Stimulated activated naive CD4-positive, alpha-beta T cell treated with Interleukin-2 at 50 U/mL for 16 hours (primary cell): Measurements from ENCODE around the gene ATE1.
"Not testable (repeated sequence)": the region's sequence is repeated elsewhere in the genome, so short reads cannot be mapped to it uniquely, and the experiment has no call there.

Experiments used
- DNase-seq: peaks from one replicate; lab custom pipeline; 2025; lab: John Stamatoyannopoulos, UW

Gene ATE1

GRCh38 chr10:121739114-121739513, 188.7 kb downstream of the ATE1 start:
- no peak for DNase-seq

- DNase-seq: no peak
These were observed 191.3 kb downstream of the ATE1 start for GRCh38 chr10:121736315-121737130.

GRCh38 chr10:121735263-121735662, 192.6 kb downstream of the ATE1 start:
- no peak for DNase-seq

GRCh38 chr10:121734589-121735045, 193.2 kb downstream of the ATE1 start:
- no peak for DNase-seq

- DNase-seq: no peak
These were observed 195.0 kb downstream of the ATE1 start for GRCh38 chr10:121732656-121733445.

GRCh38 chr10:121732172-121732571, 195.7 kb downstream of the ATE1 start:
- DNase-seq: no peak

- DNase-seq: no peak
These were observed 203.5 kb downstream of the ATE1 start for GRCh38 chr10:121724282-121724681.

- DNase-seq: no peak
These were observed 205.2 kb downstream of the ATE1 start for GRCh38 chr10:121722665-121723064.

GRCh38 chr10:121721257-121721656, 206.6 kb downstream of the ATE1 start:
- DNase-seq: no peak

- no peak for DNase-seq
These were observed 211.9 kb downstream of the ATE1 start for GRCh38 chr10:121715969-121716368.

GRCh38 chr10:121715076-121715475, 212.8 kb downstream of the ATE1 start:
- no peak for DNase-seq

- DNase-seq: no peak
These were observed 214.3 kb downstream of the ATE1 start for GRCh38 chr10:121713486-121713885.

- no peak for DNase-seq
These were observed 216.9 kb downstream of the ATE1 start for GRCh38 chr10:121710971-121711370.

- DNase-seq: no peak
These were observed 217.6 kb downstream of the ATE1 start for GRCh38 chr10:121710207-121710606.

GRCh38 chr10:121709675-121710073, 218.2 kb downstream of the ATE1 start:
- no peak for DNase-seq

GRCh38 chr10:121708728-121709674, 218.8 kb downstream of the ATE1 start:
- no peak for DNase-seq

GRCh38 chr10:121702351-121703320, 225.2 kb downstream of the ATE1 start:
- DNase-seq: no peak

GRCh38 chr10:121700416-121700815, 227.4 kb downstream of the ATE1 start:
- no peak for DNase-seq

- not testable (repeated sequence) for DNase-seq
These were observed 228.1 kb downstream of the ATE1 start for GRCh38 chr10:121699703-121700102.

GRCh38 chr10:121698902-121699301, 228.9 kb downstream of the ATE1 start:
- no peak for DNase-seq

GRCh38 chr10:121698336-121698735, 229.5 kb downstream of the ATE1 start:
- DNase-seq: no peak
